Cardiac fibroblast (primary cell): Measurements from ENCODE around the gene ZCCHC24.
A peak's percentile ranks its signal among the peaks of the same experiment; 100 is the strongest.
"Not testable (repeated sequence)": the region's sequence is repeated elsewhere in the genome, so short reads cannot be mapped to it uniquely, and the experiment has no call there.

Experiments
- DNase-seq, 2 donors: peaks; one replicate each; pipeline versions ENCODE4 v3.0.0 to v3.0.0-alpha.2; 2010; ENCODE audit warnings: low read depth in 2 of 2
- H3K4me3 ChIP-seq, 2 donors: replicated peaks in 1 of 2; 1 replicate in 1 of 2; 2 replicates in 1 of 2; pipeline ENCODE4 v1.5.1; 2011; ENCODE audit warnings: low read depth in 2 of 2, low read length in 2 of 2, mild to moderate bottlenecking in 2 of 2, moderate library complexity in 1 of 2
- TF ChIP-seq, protein P1 (sequence below): IDR thresholded peaks from one replicate; pipeline ENCODE4 v1.5.1; 2011; ENCODE audit warnings: low read depth, mild to moderate bottlenecking, low read length, inconsistent platforms

ZCCHC24 gene

DNA sequence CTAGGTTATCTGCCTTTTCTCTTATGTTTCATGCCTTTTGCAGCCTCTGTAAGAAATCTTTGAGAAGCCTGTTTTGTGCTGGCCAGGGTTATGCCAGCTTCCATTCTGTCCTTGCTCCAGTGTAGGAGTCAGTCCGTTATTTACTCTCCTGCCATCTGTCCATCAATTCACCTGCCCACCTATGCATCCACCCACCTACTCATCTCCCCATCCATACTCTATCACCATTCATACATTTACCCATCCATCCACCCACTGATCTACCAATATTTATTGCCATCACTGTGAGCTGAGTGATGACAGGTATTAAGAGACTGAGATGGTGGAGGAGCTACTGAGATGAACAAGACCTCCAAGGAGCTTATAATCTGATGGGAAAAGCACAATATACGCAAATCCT is 110.9 kb downstream of the ZCCHC24 start:
- H3K4me3 ChIP-seq = no peak overlapping the region
- TF ChIP-seq, protein P1, sequence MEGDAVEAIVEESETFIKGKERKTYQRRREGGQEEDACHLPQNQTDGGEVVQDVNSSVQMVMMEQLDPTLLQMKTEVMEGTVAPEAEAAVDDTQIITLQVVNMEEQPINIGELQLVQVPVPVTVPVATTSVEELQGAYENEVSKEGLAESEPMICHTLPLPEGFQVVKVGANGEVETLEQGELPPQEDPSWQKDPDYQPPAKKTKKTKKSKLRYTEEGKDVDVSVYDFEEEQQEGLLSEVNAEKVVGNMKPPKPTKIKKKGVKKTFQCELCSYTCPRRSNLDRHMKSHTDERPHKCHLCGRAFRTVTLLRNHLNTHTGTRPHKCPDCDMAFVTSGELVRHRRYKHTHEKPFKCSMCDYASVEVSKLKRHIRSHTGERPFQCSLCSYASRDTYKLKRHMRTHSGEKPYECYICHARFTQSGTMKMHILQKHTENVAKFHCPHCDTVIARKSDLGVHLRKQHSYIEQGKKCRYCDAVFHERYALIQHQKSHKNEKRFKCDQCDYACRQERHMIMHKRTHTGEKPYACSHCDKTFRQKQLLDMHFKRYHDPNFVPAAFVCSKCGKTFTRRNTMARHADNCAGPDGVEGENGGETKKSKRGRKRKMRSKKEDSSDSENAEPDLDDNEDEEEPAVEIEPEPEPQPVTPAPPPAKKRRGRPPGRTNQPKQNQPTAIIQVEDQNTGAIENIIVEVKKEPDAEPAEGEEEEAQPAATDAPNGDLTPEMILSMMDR = no peak
- no peak for DNase-seq

DNA sequence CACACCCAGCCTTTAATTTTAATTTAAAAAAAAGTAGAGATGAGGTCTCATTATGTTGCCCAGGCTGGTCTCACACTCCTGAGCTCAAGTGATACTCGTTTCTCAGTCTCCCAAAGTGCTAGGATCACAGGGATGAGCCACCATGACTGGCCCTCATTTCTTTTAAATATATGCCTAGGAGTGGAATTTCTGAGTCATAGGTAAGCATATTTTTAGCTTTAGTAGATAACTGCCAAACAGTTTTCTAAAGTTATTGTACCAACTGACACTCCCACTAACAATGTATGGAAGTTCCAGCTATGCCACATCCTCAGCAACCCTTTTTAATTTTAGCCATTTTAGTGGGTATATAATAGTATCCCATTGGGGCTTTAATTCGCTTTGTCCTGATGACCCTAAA is 111.9 kb downstream of the ZCCHC24 start:
- H3K4me3 ChIP-seq = no peak overlapping the region
- TF ChIP-seq, protein P1 = no peak
- peak; percentile 22 to 88 for DNase-seq

DNA sequence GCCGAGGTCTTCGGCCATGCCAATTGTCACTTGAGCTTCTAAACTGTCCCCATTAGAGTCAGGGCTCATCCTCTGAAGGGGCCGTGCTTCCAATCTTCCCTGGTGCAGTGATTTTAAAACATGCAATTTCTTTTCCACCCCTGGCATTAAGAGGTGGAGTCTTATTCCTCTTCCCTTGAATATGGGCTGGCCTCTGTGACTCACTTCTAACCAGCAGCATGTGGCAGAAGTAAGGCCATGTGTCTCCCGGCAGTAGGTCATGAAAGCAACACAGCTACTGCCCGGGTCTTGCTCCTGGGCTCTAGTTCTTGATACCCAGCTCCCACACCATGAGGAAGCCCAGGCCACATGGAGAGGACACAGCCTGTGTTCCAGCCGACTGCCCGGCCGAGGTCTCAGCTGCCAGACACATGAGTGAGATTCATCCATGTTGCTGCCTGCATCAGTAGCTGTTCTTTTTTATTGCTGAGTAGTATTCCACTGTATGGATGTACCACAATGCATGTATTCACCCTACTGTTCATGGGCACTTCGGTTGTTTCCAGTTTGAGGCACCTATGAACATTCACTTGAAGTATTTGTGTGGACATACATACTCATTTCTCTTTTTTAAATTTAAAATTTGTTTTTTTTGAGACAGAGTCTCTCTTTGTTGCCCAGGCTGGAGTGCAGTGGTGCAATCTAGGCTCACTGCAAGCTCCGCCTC is 112.7 kb downstream of the ZCCHC24 start:
- not testable (repeated sequence) for H3K4me3 ChIP-seq
- peak in 1 of 2 donors; percentile 13 for DNase-seq
